HG02938 (cell line): ENCODE measurements around the gene DPYSL5.

ENCODE experiments used
- ATAC-seq: cut with Tn5 transposase; IDR thresholded peaks from one replicate; pipeline ENCODE4 v1.9.1; 2021; ENCODE audit warnings: mild to moderate bottlenecking, moderate library complexity; ENCODE audit not compliant: unreplicated experiment

DPYSL5 gene

DNA sequence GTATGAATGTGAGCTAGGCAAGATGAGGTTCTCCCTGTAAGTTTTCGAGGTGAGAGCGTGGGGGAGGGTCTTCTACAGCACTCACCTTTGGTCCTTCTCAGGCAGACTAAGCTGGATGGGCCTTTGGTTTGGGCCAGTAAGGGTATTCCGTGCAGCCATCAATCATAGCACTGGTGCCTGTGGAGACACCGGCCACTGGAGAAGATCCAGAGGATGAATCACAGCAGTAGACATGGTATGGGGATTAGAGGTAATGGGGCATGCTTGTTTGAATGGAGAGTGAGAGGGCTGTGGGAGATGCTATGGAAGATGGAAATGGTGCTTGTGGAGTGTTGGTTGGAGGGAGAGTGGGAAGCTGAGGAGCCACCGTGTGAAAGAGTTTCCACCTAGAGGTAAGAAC, 138.6 kb downstream of the DPYSL5 start:
- ATAC-seq: no peak

DNA sequence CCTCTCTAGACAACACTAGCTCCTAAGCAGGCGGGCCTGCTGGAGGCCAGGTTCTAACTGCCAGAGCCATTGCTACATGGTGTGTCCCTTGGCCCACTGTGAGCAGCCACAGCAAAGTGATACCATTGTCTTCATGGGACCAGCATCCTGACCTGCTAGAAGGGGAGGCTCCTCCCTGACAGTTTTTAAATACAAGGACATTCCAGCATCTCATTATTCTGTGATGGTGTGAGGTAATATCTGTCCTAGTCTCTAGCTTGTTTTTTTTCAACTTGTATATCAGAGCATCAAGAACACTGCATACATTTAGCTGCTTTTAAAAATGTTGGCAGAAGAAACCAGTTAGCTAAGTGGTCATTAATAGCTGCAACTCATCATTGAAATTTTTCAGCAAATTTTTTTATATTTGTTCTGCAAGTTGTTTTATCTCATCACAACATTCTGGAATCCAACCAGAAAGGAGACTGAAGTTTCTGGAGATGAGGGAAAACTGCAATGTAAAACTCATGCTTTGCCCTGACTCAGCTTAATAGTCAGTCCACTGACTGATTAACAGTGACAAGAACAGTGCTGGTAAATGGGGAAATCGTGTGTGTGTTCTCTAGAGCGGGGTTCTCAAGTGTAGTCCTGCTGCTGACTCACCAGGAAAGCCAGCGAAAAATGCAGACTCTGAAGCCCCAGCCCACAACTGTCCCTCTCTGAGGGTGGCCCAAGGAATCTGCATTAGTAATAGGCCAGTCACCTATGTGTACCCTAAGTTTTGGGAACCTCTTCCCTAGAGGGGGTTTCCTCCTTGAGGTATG, 140.3 kb downstream of the DPYSL5 start:
- ATAC-seq: no peak

DNA sequence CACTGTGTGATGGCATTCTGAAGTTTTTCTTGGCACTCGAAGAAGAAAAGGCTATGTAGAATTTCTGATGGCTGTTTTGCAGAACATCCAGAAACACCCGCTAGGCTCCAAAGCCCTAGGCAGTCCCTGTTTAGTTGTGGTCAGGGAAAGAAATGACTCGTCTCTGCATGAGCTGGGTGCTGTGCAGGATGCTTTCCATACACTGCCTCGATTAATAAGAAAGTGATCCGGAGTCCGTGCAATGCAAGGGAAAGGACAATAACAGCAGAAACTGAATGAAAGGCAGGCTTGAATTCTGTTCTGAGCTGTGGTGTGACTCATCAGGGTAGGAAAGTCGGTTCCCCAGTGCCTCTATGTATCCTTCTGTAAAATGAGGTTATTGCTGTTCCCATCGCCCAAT, 141.2 kb downstream of the DPYSL5 start:
- ATAC-seq: no peak

DNA sequence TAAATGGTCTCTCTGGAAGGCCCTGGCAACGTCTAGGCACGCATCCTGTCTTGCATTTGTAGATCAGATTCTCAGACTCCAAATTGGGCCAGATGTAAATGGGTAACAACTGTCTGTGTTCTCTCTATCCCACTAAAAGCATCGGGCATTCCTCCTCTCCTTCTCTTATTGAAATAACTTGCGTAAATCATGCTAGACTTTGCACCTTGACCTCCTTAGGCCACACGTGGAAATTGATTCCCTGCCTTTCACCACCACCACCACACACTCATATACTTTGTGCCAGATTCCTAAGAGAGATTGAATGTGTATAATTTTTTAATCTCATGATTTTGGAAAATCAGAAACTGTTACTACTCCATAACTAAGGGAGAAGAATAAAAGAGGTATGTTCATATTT, 143.8 kb downstream of the DPYSL5 start:
- ATAC-seq: no peak

DNA sequence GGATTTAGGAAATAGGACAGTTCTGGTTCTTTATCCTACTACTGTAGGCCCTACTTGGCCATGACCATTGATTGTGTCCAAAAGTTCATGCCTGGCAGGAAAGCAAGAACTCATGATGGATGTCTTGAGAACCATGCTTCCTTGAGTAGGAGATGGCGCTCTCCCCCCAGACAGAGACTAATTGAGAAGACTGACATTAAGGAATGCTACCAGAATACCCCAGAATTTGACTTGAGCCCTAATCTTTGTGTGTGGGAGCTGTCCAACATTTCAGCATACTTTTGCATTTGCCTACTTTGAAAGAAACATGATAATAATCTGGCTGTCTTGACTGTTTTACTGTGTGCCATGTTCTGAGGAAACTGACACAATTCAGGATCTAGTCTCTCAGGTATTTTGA, 145.8 kb downstream of the DPYSL5 start:
- no peak for ATAC-seq

DNA sequence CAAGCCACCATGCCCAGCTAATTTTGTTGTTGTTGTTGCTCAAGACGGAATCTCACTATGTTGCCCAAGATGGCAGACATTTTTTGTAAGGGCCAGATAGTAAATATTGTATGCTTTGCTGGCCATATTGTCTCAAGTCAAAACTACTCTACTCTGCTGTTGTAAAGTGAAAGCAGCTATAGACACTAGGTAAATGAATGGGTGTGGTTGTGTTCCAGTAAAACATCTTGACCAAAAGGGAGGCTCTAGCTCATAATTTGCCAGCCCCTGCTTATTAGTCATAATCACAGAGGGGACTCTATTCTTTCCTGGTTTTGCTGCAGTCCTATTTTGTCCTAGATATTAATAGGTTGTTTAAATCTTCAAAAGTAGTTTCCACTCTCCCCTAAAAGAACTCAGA, 147.1 kb downstream of the DPYSL5 start:
- no peak for ATAC-seq

DNA sequence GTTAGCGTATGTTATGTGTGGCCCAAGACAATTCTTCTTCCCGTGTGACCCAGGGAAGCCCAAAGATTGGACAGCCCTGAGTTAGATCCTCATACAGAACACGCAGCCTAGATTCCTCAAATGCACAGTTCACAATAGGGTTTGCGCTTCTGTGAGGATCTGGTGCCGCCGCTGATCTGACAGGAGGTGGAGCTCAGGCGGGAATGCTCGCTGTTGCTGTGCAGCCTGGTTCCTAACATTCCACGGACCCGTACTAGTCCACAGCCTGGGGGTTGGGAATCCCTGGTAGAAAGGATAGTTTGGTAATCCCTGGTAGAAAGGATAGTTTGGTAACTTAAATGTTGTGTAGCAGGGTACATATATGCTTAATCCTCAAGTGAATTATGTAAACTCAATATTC, 149.5 kb downstream of the DPYSL5 start:
- ATAC-seq: no peak

DNA sequence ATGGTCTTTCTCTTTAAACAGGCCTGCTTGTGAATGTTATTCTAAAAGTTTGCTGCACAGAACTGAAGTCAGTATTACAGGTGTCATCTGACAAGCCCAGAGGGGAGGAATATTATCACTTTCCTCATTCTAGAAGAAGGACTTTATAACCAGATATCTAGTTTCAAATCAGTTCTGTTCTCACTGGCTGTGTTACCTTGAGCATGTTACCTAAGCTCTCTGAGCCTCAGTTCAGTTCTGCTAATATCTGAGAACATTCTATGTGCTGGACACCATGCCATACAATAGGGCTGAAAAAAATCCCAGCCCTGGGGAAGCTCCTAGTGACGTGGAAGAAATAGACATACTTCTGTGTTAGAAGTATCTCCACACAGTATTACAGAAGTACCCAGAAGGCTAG, 150.4 kb downstream of the DPYSL5 start:
- no peak for ATAC-seq
